Neural progenitor cell (in vitro differentiated cells): ENCODE data around the gene BIRC6. TPM values are rescaled to one million over a fixed set of nuclear protein-coding genes. Genes with fewer than 3 reads are reported as not detected.

Source experiments
- DNase-seq: peaks from one replicate; pipeline ENCODE4 v3.0.0-alpha.2; 2016; ENCODE audit warnings: low spot score
- H2AFZ ChIP-seq: fragments of 200-600 bp; sonication (generic); replicated peaks from 2 replicates; pipeline ENCODE4 v1.6.1; 2016; ENCODE audit warnings: antibody characterized with exemption
- H3F3A ChIP-seq: fragments of 200-600 bp; sonication (generic); 2 replicates; pipeline ENCODE4 v1.6.1; 2016; ENCODE audit warnings: antibody characterized with exemption, low read depth
- H3K27ac ChIP-seq: fragments of 200-600 bp; sonication (generic); 2 replicates; pipeline ENCODE4 v1.5.1; 2016; ENCODE audit warnings: mild to moderate bottlenecking
- H3K27me3 ChIP-seq: fragments of 200-600 bp; sonication (generic); 2 replicates; pipeline ENCODE4 v1.6.1; 2016; ENCODE audit warnings: mild to moderate bottlenecking, moderate library complexity
- H3K36me3 ChIP-seq: fragments of 200-600 bp; sonication (generic); 2 replicates; pipeline ENCODE4 v1.5.1; 2016
- H3K4me1 ChIP-seq: fragments of 200-600 bp; sonication (generic); 2 replicates; pipeline ENCODE4 v1.6.1; 2016; ENCODE audit warnings: mixed run types
- H3K4me2 ChIP-seq: fragments of 200-600 bp; sonication (generic); 2 replicates; pipeline ENCODE4 v1.6.1; 2016
- H3K4me3 ChIP-seq: fragments of 200-600 bp; sonication (generic); 2 replicates; pipeline ENCODE4 v1.5.1; 2016
- H3K79me2 ChIP-seq: fragments of 200-600 bp; sonication (generic); 2 replicates; pipeline ENCODE4 v1.6.1; 2016; ENCODE audit warnings: low read depth
- H3K9ac ChIP-seq: fragments of 200-600 bp; sonication (generic); 2 replicates; pipeline ENCODE4 v1.6.1; 2016
- H3K9me3 ChIP-seq: fragments of 200-600 bp; sonication (generic); 2 replicates; pipeline ENCODE4 v1.5.1; 2016; ENCODE audit warnings: low read depth
- H4K20me1 ChIP-seq: fragments of 200-600 bp; sonication (generic); 2 replicates; pipeline ENCODE4 v1.6.1; 2016; ENCODE audit warnings: low read depth
- H3K27ac Mint-ChIP-seq: 3 replicates; pipeline ENCODE4 v1.8.0; 2021; ENCODE audit warnings: mixed read lengths
- H3K27me3 Mint-ChIP-seq: 2 replicates; pipeline ENCODE4 v1.8.0; 2022; ENCODE audit warnings: low read depth, mild to moderate bottlenecking, inconsistent platforms, moderate library complexity, mixed read lengths; ENCODE audit not compliant: insufficient read depth
- H3K36me3 Mint-ChIP-seq: 3 replicates; pipeline ENCODE4 v1.8.0; 2021; ENCODE audit warnings: mixed read lengths
- H3K4me1 Mint-ChIP-seq: 3 replicates; pipeline ENCODE4 v1.8.0; 2021; ENCODE audit warnings: mixed read lengths
- H3K4me3 Mint-ChIP-seq: 3 replicates; pipeline ENCODE4 v1.8.0; 2021; ENCODE audit warnings: mild to moderate bottlenecking, moderate library complexity, mixed read lengths
- H3K9me3 Mint-ChIP-seq: 3 replicates; pipeline ENCODE4 v1.8.0; 2020; ENCODE audit warnings: mixed read lengths
- CTCF ChIP-seq: fragments of 200-600 bp; sonication (generic); IDR thresholded peaks from 2 replicates; pipeline ENCODE4 v1.5.1; 2017; ENCODE audit warnings: antibody characterized with exemption, mild to moderate bottlenecking
- EZH2 ChIP-seq: fragments of 200-600 bp; sonication (generic); IDR thresholded peaks from 2 replicates; pipeline ENCODE4 v1.6.1; 2017; ENCODE audit warnings: antibody characterized with exemption, mild to moderate bottlenecking, moderate library complexity
- EZH2phosphoT487 ChIP-seq: fragments of 200-600 bp; sonication (generic); IDR thresholded peaks from 2 replicates; pipeline ENCODE4 v1.6.1; 2017; ENCODE audit warnings: antibody characterized with exemption
- total RNA-seq: library from RNA; depleted of rRNA; stranded (reverse); fragments of >200 nt; gene quantifications from 2 replicates; pipeline ENCODE4 v1.2.3, GENCODE V29; 2015; ENCODE audit warnings: low replicate concordance

BIRC6 gene
- total RNA-seq, 1 donor from 2014 or later = 105 TPM

GRCh38 chr2:32416519-32416918 lies 59.7 kb downstream of the BIRC6 start:
- H3K9me3 Mint-ChIP-seq = no peaks in the 10 kb centered on the region

GRCh38 chr2:32417659-32418058 lies 60.8 kb downstream of the BIRC6 start:
- Histone ChIP-seq H2AFZ (no peak overlapping the region), H3K36me3 (peaks cover 6% of the 10 kb centered on the region), H3K27ac (no peak overlapping the region), H3K9me3 (no peaks in the 10 kb centered on the region), H3K79me2 (peaks cover 47% of the 10 kb centered on the region), H3K4me1 (no peaks in the 10 kb centered on the region), H3K9ac (no peak overlapping the region), H3K4me2 (no peak overlapping the region), H3K27me3 (no peaks in the 10 kb centered on the region), H3K4me3 (no peak overlapping the region), H4K20me1 (peaks cover 16% of the 10 kb centered on the region), H3F3A (no peaks in the 10 kb centered on the region)
- Mint-ChIP-seq H3K27me3 (no peaks in the 10 kb centered on the region), H3K36me3 (peaks cover 27% of the 10 kb centered on the region), H3K4me1 (no peaks in the 10 kb centered on the region), H3K4me3 (no peak overlapping the region), H3K9me3 (no peaks in the 10 kb centered on the region), H3K27ac (no peak overlapping the region)
- no peak for TF ChIP-seq EZH2
- TF ChIP-seq EZH2phosphoT487 = no peak
- no peak for TF ChIP-seq CTCF
- DNase-seq = no peak

More at GRCh38 chr2:32416519-32416918, 59.7 kb downstream of the BIRC6 start:
- Mint-ChIP-seq H3K27ac (no peak overlapping the region), H3K4me1 (no peaks in the 10 kb centered on the region), H3K4me3 (no peak overlapping the region), H3K27me3 (no peaks in the 10 kb centered on the region), H3K36me3 (peaks cover 24% of the 10 kb centered on the region)
- Histone ChIP-seq H4K20me1 (peaks cover 6% of the 10 kb centered on the region), H3F3A (no peaks in the 10 kb centered on the region), H3K9me3 (no peaks in the 10 kb centered on the region), H3K27me3 (no peaks in the 10 kb centered on the region), H3K27ac (no peak overlapping the region), H3K9ac (no peak overlapping the region), H3K4me1 (no peaks in the 10 kb centered on the region), H3K4me2 (no peak overlapping the region), H3K79me2 (peaks cover 36% of the 10 kb centered on the region), H3K4me3 (no peak overlapping the region), H2AFZ (no peak overlapping the region), H3K36me3 (peaks cover 6% of the 10 kb centered on the region)
- no peak for DNase-seq
- TF ChIP-seq EZH2phosphoT487 = no peak
- no peak for TF ChIP-seq EZH2
- TF ChIP-seq CTCF = no peak

- H3K79me2 ChIP-seq = peaks cover 58% of the 10 kb centered on the region
- no peak overlapping the region for H3K27ac ChIP-seq
These were observed 62.0 kb downstream of the BIRC6 start for GRCh38 chr2:32418778-32419177.

More at GRCh38 chr2:32418778-32419177, 62.0 kb downstream of the BIRC6 start:
- peaks cover 27% of the 10 kb centered on the region for H3K36me3 Mint-ChIP-seq
- no peak for TF ChIP-seq EZH2
- no peak for TF ChIP-seq EZH2phosphoT487
- TF ChIP-seq CTCF = no peak
- H3K36me3 ChIP-seq = peaks cover 6% of the 10 kb centered on the region
- H3K4me1 Mint-ChIP-seq = no peaks in the 10 kb centered on the region
- no peak overlapping the region for H3K4me2 ChIP-seq
- H3K27ac Mint-ChIP-seq = no peak overlapping the region
- H3F3A ChIP-seq = no peaks in the 10 kb centered on the region
- no peak for DNase-seq
- H3K9me3 ChIP-seq = no peaks in the 10 kb centered on the region
- no peaks in the 10 kb centered on the region for H3K4me1 ChIP-seq
- peaks cover 20% of the 10 kb centered on the region for H4K20me1 ChIP-seq
- no peak overlapping the region for H3K4me3 Mint-ChIP-seq
- H3K27me3 Mint-ChIP-seq = no peaks in the 10 kb centered on the region
- H3K4me3 ChIP-seq = no peak overlapping the region
- no peak overlapping the region for H2AFZ ChIP-seq
- H3K27me3 ChIP-seq = no peaks in the 10 kb centered on the region
- H3K9me3 Mint-ChIP-seq = no peaks in the 10 kb centered on the region
- no peak overlapping the region for H3K9ac ChIP-seq
